SU-DHL-6 (cell line): Measurements from ENCODE around the gene OR1L6.

ENCODE experiments used
- H2AFZ ChIP-seq: fragments of 200-600 bp; sonication (generic); 2 replicates; pipeline ENCODE4 v1.6.1; 2014; ENCODE audit warnings: low read depth, mild to moderate bottlenecking, moderate library complexity, mixed read lengths, antibody characterized with exemption, low read length; ENCODE audit not compliant: severe bottlenecking
- H3F3A ChIP-seq: fragments of 200-600 bp; shearing (Covaris generic); 2 replicates; pipeline ENCODE4 v1.6.0; 2016; ENCODE audit warnings: antibody characterized with exemption, mild to moderate bottlenecking; ENCODE audit not compliant: insufficient read depth
- H3K27ac ChIP-seq: fragments of 200-600 bp; sonication (generic); 2 replicates; pipeline ENCODE4 v1.5.1; 2016; ENCODE audit warnings: low read depth, mild to moderate bottlenecking, low read length, moderate library complexity, mixed read lengths
- H3K27me3 ChIP-seq: fragments of 200-600 bp; sonication (generic), shearing (Covaris generic); 2 replicates; pipeline ENCODE4 v1.6.0; 2014; ENCODE audit warnings: mild to moderate bottlenecking, low read length
- H3K36me3 ChIP-seq: fragments of 200-600 bp; sonication (generic); 2 replicates; pipeline ENCODE4 v1.6.1; 2014; ENCODE audit warnings: mild to moderate bottlenecking, low read length, mixed read lengths
- H3K4me2 ChIP-seq: fragments of 300-600, 200-600 bp; shearing (Covaris generic), sonication (generic); 2 replicates; pipeline ENCODE4 v1.6.0; 2014; ENCODE audit warnings: low read length, low read depth, mild to moderate bottlenecking; ENCODE audit not compliant: poor library complexity, severe bottlenecking
- H3K4me3 ChIP-seq: fragments of 200-600 bp; sonication (generic); 2 replicates; pipeline ENCODE4 v1.5.1; 2014; ENCODE audit warnings: antibody characterized with exemption, low read length, mild to moderate bottlenecking, mixed read lengths; ENCODE audit not compliant: insufficient read depth, poor library complexity, severe bottlenecking
- H3K79me2 ChIP-seq: fragments of 200-600 bp; sonication (generic); 2 replicates; pipeline ENCODE4 v1.6.1; 2014; ENCODE audit warnings: mild to moderate bottlenecking, low read length, moderate library complexity; ENCODE audit not compliant: insufficient read depth
- H3K9ac ChIP-seq: fragments of 200-600 bp; sonication (generic); 2 replicates; pipeline ENCODE4 v1.7.0; 2014; ENCODE audit warnings: mild to moderate bottlenecking, low read length
- H3K9me2 ChIP-seq: fragments of 200-600 bp; sonication (generic); replicated peaks from 2 replicates; pipeline ENCODE4 v1.6.1; 2014; ENCODE audit warnings: low read length; ENCODE audit not compliant: insufficient read depth
- H3K9me3 ChIP-seq: fragments of 200-600 bp; sonication (generic); 2 replicates; pipeline ENCODE4 v1.6.1; 2014; ENCODE audit warnings: low read length, mixed read lengths; ENCODE audit not compliant: insufficient read depth
- H4K20me1 ChIP-seq: fragments of 200-600 bp; sonication (generic); 2 replicates; pipeline ENCODE4 v1.6.1; 2014; ENCODE audit warnings: low read depth, mild to moderate bottlenecking, antibody characterized with exemption, low read length, moderate library complexity, mixed read lengths
- CTCF ChIP-seq: fragments of 200-600 bp; sonication (generic); IDR thresholded peaks from one replicate; pipeline ENCODE4 v1.5.1; 2017; ENCODE audit warnings: antibody characterized with exemption, mild to moderate bottlenecking, low read length, moderate library complexity; ENCODE audit not compliant: insufficient read depth, poor library complexity, severe bottlenecking
- EZH2phosphoT487 ChIP-seq: fragments of 200-600 bp; sonication (generic), shearing (Covaris generic); conservative IDR thresholded peaks from 2 replicates; pipeline ENCODE4 v1.6.1; 2018; ENCODE audit warnings: mild to moderate bottlenecking, antibody characterized with exemption, low read length, moderate library complexity, mixed read lengths

OR1L6 gene

DNA sequence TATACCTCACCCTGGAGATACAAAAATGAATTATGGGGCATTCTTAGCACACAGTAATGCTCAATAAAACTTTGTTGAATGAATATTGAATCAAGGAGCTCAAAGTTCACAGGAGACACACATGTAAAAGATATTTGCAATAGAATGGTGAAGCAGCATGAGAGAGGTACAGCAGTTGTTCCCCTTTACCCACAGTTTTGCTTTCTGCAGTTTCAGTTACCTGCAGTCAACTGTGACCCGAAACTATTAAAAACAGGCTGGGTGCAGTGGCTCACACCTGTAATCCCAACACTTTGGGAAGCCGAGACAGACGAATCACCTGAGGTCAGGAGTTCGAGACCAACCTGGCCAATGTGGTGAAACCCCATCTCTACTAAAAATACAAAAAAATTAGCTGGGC is 44.2 kb downstream of the OR1L6 start:
- H3K9me3 ChIP-seq: no peaks in the 10 kb centered on the region
- H4K20me1 ChIP-seq: no peaks in the 10 kb centered on the region
- H3K4me2 ChIP-seq: no peak overlapping the region
- no peaks in the 10 kb centered on the region for H3K9me2 ChIP-seq
- no peak overlapping the region for H2AFZ ChIP-seq
- no peaks in the 10 kb centered on the region for H3K36me3 ChIP-seq
- H3K79me2 ChIP-seq: no peaks in the 10 kb centered on the region
- H3K27me3 ChIP-seq: no peaks in the 10 kb centered on the region; the same call in 1 of the 2 replicates
- no peaks in the 10 kb centered on the region for H3F3A ChIP-seq
- no peak overlapping the region for H3K9ac ChIP-seq
- no peak overlapping the region for H3K4me3 ChIP-seq
- TF ChIP-seq CTCF (no peak), EZH2phosphoT487 (no peak)
- H3K27ac ChIP-seq: no peak overlapping the region

GRCh38 chr9:122788831-122789230 is 46.7 kb downstream of the OR1L6 start, which contains the start of gene OR5C1:
OR5C1 (plus strand) TSS chr9:122788933; CDS start chr9:122788933, 0 bp downstream.
- Histone ChIP-seq H3K36me3 (no peaks in the 10 kb centered on the region), H3K4me2 (no peak within 1 kb of the TSS), H3K4me3 (no peak within 1 kb of the TSS), H3K27ac (no peak within 1 kb of the TSS), H3K9me3 (no peaks in the 10 kb centered on the region), H3K27me3 (no peaks in the 10 kb centered on the region; the same call in 1 of the 2 replicates), H3K9me2 (no peaks in the 10 kb centered on the region), H4K20me1 (no peaks in the 10 kb centered on the region), H2AFZ (no peak within 1 kb of the TSS), H3K79me2 (no peaks in the 10 kb centered on the region), H3K9ac (no peak within 1 kb of the TSS), H3F3A (no peaks in the 10 kb centered on the region)
- TF ChIP-seq CTCF: no peak
- TF ChIP-seq EZH2phosphoT487: no peak

- Histone ChIP-seq H2AFZ (no peak overlapping the region), H3K9me2 (no peaks in the 10 kb centered on the region), H3K27me3 (no peaks in the 10 kb centered on the region; the same call in 1 of the 2 replicates), H4K20me1 (no peaks in the 10 kb centered on the region), H3K4me3 (no peak overlapping the region), H3F3A (no peaks in the 10 kb centered on the region), H3K9me3 (no peaks in the 10 kb centered on the region), H3K4me2 (no peak overlapping the region), H3K9ac (no peak overlapping the region), H3K27ac (no peak overlapping the region), H3K79me2 (no peaks in the 10 kb centered on the region), H3K36me3 (no peaks in the 10 kb centered on the region)
- TF ChIP-seq EZH2phosphoT487 (no peak), CTCF (no peak)
Measured at GRCh38 chr9:122789256-122790046, 47.3 kb downstream of the OR1L6 start.
